HEK293T (cell line): Measurements from ENCODE around the gene HYCC1.

Source experiments
- CTCF ChIA-PET: fragments of 350-600 bp; formaldehyde crosslinking; extraction: SDS; loops from one replicate; lab custom pipeline; 2021; ENCODE audit warnings: antibody characterized with exemption, inconsistent platforms; lab: Yijun Ruan, JAX
- POLR2A ChIA-PET: fragments of 350-600 bp; formaldehyde crosslinking; extraction: SDS; loops from one replicate; lab custom pipeline; 2020; ENCODE audit warnings: antibody characterized with exemption, inconsistent platforms; lab: Yijun Ruan, JAX
- DNase-seq: peaks from one replicate; pipeline ENCODE4 v3.0.0; 2012; ENCODE audit warnings: mixed read lengths; ENCODE audit errors: extremely low spot score
- ARNT ChIP-seq: fragments of 450-650 bp; IDR thresholded peaks from 2 replicates; pipeline ENCODE4 v1.6.1; 2017; ENCODE audit warnings: mild to moderate bottlenecking
- BHLHE40 ChIP-seq: fragments of 450-650 bp; IDR thresholded peaks from 2 replicates; pipeline ENCODE4 v1.6.1; 2016; ENCODE audit warnings: mild to moderate bottlenecking, moderate library complexity, borderline replicate concordance
- CTBP1 ChIP-seq: fragments of 450-650 bp; IDR thresholded peaks from 2 replicates; pipeline ENCODE4 v1.6.1; 2016; ENCODE audit warnings: borderline replicate concordance
- ELF4 ChIP-seq: fragments of 450-650 bp; IDR thresholded peaks from 2 replicates; pipeline ENCODE4 v1.6.1; 2017; ENCODE audit warnings: antibody characterized with exemption
- FOXA1 ChIP-seq: fragments of 450-650 bp; IDR thresholded peaks from 2 replicates; pipeline ENCODE4 v1.6.1; 2016; ENCODE audit warnings: mild to moderate bottlenecking
- FOXK2 ChIP-seq: fragments of 450-650 bp; IDR thresholded peaks from 2 replicates; pipeline ENCODE4 v1.6.1; 2016; ENCODE audit warnings: mild to moderate bottlenecking
- FOXM1 ChIP-seq: fragments of 450-650 bp; IDR thresholded peaks from 2 replicates; pipeline ENCODE4 v1.6.1; 2017; ENCODE audit warnings: mild to moderate bottlenecking, borderline replicate concordance
- HDGF ChIP-seq: fragments of 450-650 bp; IDR thresholded peaks from 2 replicates; pipeline ENCODE4 v1.6.1; 2017; ENCODE audit warnings: antibody characterized with exemption, borderline replicate concordance
- L3MBTL2 ChIP-seq: fragments of 450-650 bp; conservative IDR thresholded peaks from 2 replicates; pipeline ENCODE4 v1.6.1; 2016; ENCODE audit warnings: mild to moderate bottlenecking
- LEF1 ChIP-seq: fragments of 450-650 bp; IDR thresholded peaks from 2 replicates; pipeline ENCODE4 v1.6.1; 2017; ENCODE audit warnings: mild to moderate bottlenecking, borderline replicate concordance
- NFRKB ChIP-seq: fragments of 450-650 bp; IDR thresholded peaks from 2 replicates; pipeline ENCODE4 v1.6.1; 2016; ENCODE audit warnings: mild to moderate bottlenecking, moderate library complexity
- PKNOX1 ChIP-seq: fragments of 450-650 bp; IDR thresholded peaks from 2 replicates; pipeline ENCODE4 v1.6.1; 2016
- SP1 ChIP-seq: fragments of 450-650 bp; IDR thresholded peaks from 2 replicates; pipeline ENCODE4 v1.6.1; 2017
- SUZ12 ChIP-seq: fragments of 450-650 bp; IDR thresholded peaks from 2 replicates; pipeline ENCODE4 v1.6.1; 2016; ENCODE audit warnings: mild to moderate bottlenecking
- TARDBP ChIP-seq: fragments of 450-650 bp; IDR thresholded peaks from 2 replicates; pipeline ENCODE4 v1.6.1; 2016
- ZNF384 ChIP-seq: fragments of 450-650 bp; IDR thresholded peaks from 2 replicates; pipeline ENCODE4 v1.6.1; 2016

HYCC1 gene

DNA sequence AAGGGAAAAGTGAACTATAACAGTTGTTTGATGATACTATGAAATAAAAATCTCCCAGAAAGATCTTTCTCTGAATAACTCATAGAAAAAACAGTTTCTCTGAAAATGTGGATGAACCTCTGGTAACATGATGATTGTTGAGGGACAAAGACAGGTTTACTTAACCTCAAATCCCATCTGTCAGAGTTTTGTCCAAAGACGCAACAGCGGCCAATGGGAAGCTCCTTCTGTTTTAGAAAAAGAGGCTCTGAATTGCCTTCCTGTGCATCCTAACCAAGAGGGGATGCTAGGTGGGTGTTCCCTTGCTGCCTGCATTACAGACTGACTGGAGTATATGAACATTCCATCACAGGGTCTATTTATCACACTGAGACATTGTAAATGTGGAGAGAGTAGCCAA is 8.9 kb upstream of the HYCC1 start:
- ChIA-PET CTCF (no interaction called here), POLR2A (no interaction called here)
- TF ChIP-seq ELF4 (no peak), NFRKB (no peak), CTBP1 (no peak), FOXK2 (no peak), LEF1 (no peak), SP1 (no peak), TARDBP (no peak), SUZ12 (no peak), BHLHE40 (no peak), ARNT (no peak), FOXM1 (no peak), PKNOX1 (no peak), L3MBTL2 (no peak)
- no peak for DNase-seq

GRCh38 chr7:23022258-23022769 is 8.4 kb upstream of the HYCC1 start:
- CTCF ChIA-PET = no interaction called here
- no peak for TF ChIP-seq TARDBP
- TF ChIP-seq BHLHE40 = no peak
- TF ChIP-seq ARNT = no peak
- TF ChIP-seq NFRKB = no peak
- no peak for TF ChIP-seq PKNOX1
- TF ChIP-seq FOXA1 = no peak
- TF ChIP-seq FOXK2 = no peak
- no peak for TF ChIP-seq FOXM1
- no peak for TF ChIP-seq ZNF384
- no peak for TF ChIP-seq CTBP1
- DNase-seq = no peak
- POLR2A ChIA-PET = no interaction called here

DNA sequence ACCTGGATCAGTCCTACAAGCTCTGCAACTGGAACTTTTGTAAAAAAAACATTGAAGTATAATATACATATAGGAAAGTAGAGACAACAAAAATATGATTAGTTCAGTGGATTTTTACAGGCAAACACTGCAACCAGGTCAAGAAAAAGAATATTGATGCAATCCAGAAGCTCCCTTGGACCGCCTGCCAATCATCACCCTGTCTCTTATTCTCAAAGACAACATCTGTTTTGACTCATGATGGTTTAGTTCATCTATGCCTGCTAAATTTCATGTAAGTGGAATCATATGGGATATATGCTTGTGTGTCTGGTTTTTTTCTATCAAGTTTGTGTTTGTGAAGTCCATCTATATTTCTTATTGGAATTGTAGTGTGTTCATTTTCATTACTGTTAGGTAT is 7.7 kb upstream of the HYCC1 start:
- ChIA-PET CTCF (interaction anchor here (0.5 kb wide), 1 partner anchor 33 kb away, joined by 3 read pairs; no protein-coding TSS in a partner anchor), POLR2A (no interaction called here)
- no peak for DNase-seq
- no peak for TF ChIP-seq LEF1
- no peak for TF ChIP-seq ZNF384

- POLR2A ChIA-PET = no interaction called here
These were observed 6.9 kb upstream of the HYCC1 start for GRCh38 chr7:23020742-23021401.

DNA sequence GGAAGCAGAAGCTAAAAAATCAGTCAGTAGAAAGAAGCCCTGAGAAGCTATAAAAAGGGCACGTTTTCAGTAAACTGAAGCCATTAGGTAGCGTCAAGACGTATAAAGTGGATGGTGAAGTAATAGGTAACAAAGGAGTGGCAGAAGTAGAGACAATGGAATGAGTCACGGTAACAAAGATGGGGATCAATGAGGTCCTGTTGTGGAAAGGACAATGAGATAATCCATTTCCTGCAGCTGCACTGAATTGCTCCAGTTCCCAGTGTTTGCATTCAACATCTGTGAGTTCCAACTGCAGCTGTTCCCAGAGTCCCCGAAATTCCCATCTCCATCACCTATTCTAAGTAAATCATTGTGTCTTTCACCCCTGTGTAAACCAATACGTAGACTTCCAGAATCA is 4.8 kb upstream of the HYCC1 start:
- CTCF ChIA-PET = no interaction called here
- POLR2A ChIA-PET = no interaction called here
- DNase-seq = no peak
- no peak for TF ChIP-seq L3MBTL2
- no peak for TF ChIP-seq BHLHE40
- no peak for TF ChIP-seq ARNT
- TF ChIP-seq FOXA1 = no peak
- no peak for TF ChIP-seq SP1
- TF ChIP-seq PKNOX1 = no peak
- no peak for TF ChIP-seq ELF4
- TF ChIP-seq FOXK2 = no peak
- no peak for TF ChIP-seq FOXM1
- TF ChIP-seq NFRKB = no peak
- no peak for TF ChIP-seq SUZ12
- TF ChIP-seq HDGF = no peak
- TF ChIP-seq ZNF384 = no peak
- TF ChIP-seq TARDBP = no peak
- no peak for TF ChIP-seq LEF1
- no peak for TF ChIP-seq CTBP1

More at GRCh38 chr7:23020742-23021401, 6.9 kb upstream of the HYCC1 start:
- CTCF ChIA-PET = interaction anchor here (0.5 kb wide), 1 partner anchor 32 kb away, joined by 3 read pairs; no protein-coding TSS in a partner anchor
- TF ChIP-seq CTBP1 = no peak
- no peak for TF ChIP-seq TARDBP
- TF ChIP-seq SP1 = no peak
- TF ChIP-seq L3MBTL2 = no peak
- no peak for TF ChIP-seq ELF4
- no peak for TF ChIP-seq PKNOX1
- no peak for TF ChIP-seq FOXA1
- no peak for DNase-seq

DNA sequence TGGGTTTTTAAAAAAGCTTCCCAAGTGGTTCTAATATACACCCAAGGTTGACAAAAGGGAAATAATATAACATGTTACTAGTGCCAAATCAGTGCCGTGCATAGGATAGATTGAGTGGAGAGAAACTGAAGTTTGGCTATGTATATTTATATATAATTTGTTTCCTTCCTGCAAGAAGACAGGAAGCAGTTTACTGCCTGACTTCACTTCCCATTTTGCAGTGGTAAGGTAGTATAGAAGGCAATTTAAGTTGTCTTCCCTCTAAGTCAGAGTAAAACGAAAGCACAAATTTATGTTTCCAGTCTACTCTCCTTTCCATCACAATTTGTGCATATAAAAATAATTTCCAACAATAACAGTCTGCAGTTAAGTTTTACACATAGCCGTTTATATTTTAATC is 3.4 kb upstream of the HYCC1 start:
- POLR2A ChIA-PET = no interaction called here
- no peak for DNase-seq
- CTCF ChIA-PET = interaction anchor here (1.4 kb wide), 1 partner anchor 38 kb away, joined by 4 read pairs; no protein-coding TSS in a partner anchor
- no peak for TF ChIP-seq TARDBP
- no peak for TF ChIP-seq PKNOX1
- no peak for TF ChIP-seq FOXM1
- no peak for TF ChIP-seq SUZ12
- no peak for TF ChIP-seq FOXA1
- TF ChIP-seq HDGF = no peak
- no peak for TF ChIP-seq SP1
